Uterus (tissue), 2 donors: ENCODE results near the gene SMAD4.

Experiments
- POLR2A ChIP-seq, 2 donors: fragments of 450-650 bp; IDR thresholded peaks; one replicate each; pipeline ENCODE4 v1.6.1; 2016; ENCODE audit warnings: antibody characterized with exemption in 2 of 2, mild to moderate bottlenecking in 1 of 2, moderate library complexity in 1 of 2
- TF ChIP-seq, protein P1 (sequence below), 4 experiments: fragments of 200-600 bp in 2 of 4; fragments of 450-650 bp in 2 of 4; sonication (generic) in 2 of 4; IDR thresholded peaks; one replicate each; pipeline ENCODE4 v1.5.1; 2016 to 2019; ENCODE audit warnings: antibody characterized with exemption in 4 of 4, mild to moderate bottlenecking in 2 of 4, moderate library complexity in 1 of 4

DNA sequence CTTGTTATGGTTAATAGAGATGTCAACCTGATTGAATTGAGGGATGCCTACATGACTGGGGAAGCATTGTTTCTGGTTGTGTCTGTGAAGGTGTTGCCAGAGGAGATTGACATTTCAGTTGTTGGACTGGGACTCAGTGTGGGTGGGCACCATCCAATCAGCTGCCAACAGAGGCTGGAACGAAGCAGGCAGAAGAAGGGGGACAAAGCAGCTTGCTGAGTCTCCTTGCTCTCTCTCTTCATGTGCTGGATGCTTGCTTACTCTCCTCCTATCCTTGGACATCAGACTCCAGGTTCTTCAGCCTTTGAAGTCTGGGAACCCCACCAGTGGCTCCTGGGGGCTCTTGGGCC is 22.2 kb upstream of the SMAD4 start:
- TF ChIP-seq, protein P1, sequence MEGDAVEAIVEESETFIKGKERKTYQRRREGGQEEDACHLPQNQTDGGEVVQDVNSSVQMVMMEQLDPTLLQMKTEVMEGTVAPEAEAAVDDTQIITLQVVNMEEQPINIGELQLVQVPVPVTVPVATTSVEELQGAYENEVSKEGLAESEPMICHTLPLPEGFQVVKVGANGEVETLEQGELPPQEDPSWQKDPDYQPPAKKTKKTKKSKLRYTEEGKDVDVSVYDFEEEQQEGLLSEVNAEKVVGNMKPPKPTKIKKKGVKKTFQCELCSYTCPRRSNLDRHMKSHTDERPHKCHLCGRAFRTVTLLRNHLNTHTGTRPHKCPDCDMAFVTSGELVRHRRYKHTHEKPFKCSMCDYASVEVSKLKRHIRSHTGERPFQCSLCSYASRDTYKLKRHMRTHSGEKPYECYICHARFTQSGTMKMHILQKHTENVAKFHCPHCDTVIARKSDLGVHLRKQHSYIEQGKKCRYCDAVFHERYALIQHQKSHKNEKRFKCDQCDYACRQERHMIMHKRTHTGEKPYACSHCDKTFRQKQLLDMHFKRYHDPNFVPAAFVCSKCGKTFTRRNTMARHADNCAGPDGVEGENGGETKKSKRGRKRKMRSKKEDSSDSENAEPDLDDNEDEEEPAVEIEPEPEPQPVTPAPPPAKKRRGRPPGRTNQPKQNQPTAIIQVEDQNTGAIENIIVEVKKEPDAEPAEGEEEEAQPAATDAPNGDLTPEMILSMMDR (IDR thresholded peaks at IDR 0.05): no peak
- no peak for TF ChIP-seq POLR2A (IDR thresholded peaks at IDR 0.05)
